Measurements from ENCODE around the gene MRPL12.

The MRPL12 gene

GRCh38 chr17:81696218-81696941 is 6.8 kb upstream of the MRPL12 start:
- Histone ChIP-seq H3K4me3 (ENCODE audit: low read depth, low read length) (no peak overlapping the region), H3K27ac (no peak overlapping the region), H3K4me1 (peaks cover 4% of the 10 kb centered on the region), H3K79me2 (peaks cover 32% of the 10 kb centered on the region), H3K9me3 (ENCODE audit: control insufficient read depth, low read length) (no peaks in the 10 kb centered on the region), H3K27me3 (ENCODE audit: control insufficient read depth, insufficient read depth, low read length) (no peaks in the 10 kb centered on the region), H2AFZ (no peak overlapping the region), H3K9ac (no peak overlapping the region), H3K4me2 (ENCODE audit: low read length) (no peak overlapping the region), H3K36me3 (ENCODE audit: control insufficient read depth, insufficient read depth, low read length) (no peaks in the 10 kb centered on the region)
- no peak for TF ChIP-seq CTCF (IDR thresholded peaks at IDR 0.05)

GRCh38 chr17:81697261-81698044 is 5.7 kb upstream of the MRPL12 start:
- H3K9me3 ChIP-seq (ENCODE audit: control insufficient read depth, low read length): no peaks in the 10 kb centered on the region
- H3K36me3 ChIP-seq (ENCODE audit: control insufficient read depth, insufficient read depth, low read length): no peaks in the 10 kb centered on the region
- TF ChIP-seq CTCF (IDR thresholded peaks at IDR 0.05): no peak
- no peak overlapping the region for H2AFZ ChIP-seq
- H3K79me2 ChIP-seq: peaks cover 29% of the 10 kb centered on the region
- H3K9ac ChIP-seq: no peak overlapping the region
- no peak overlapping the region for H3K4me2 ChIP-seq (ENCODE audit: low read length)
- no peak overlapping the region for H3K4me3 ChIP-seq (ENCODE audit: low read depth, low read length)
- H3K27ac ChIP-seq: no peak overlapping the region
- H3K4me1 ChIP-seq: peaks cover 4% of the 10 kb centered on the region
- H3K27me3 ChIP-seq (ENCODE audit: control insufficient read depth, insufficient read depth, low read length): no peaks in the 10 kb centered on the region

GRCh38 chr17:81700353-81701287 is 2.5 kb upstream of the MRPL12 start:
- H3K4me2 ChIP-seq (ENCODE audit: low read length): no peak overlapping the region
- H3K79me2 ChIP-seq: peaks cover 30% of the 10 kb centered on the region
- H3K27ac ChIP-seq: no peak overlapping the region
- no peak overlapping the region for H2AFZ ChIP-seq
- no peak overlapping the region for H3K4me3 ChIP-seq (ENCODE audit: low read depth, low read length)
- no peaks in the 10 kb centered on the region for H3K36me3 ChIP-seq (ENCODE audit: control insufficient read depth, insufficient read depth, low read length)
- H3K27me3 ChIP-seq (ENCODE audit: control insufficient read depth, insufficient read depth, low read length): no peaks in the 10 kb centered on the region
- TF ChIP-seq CTCF (IDR thresholded peaks at IDR 0.05): no peak
- H3K4me1 ChIP-seq: peaks cover 11% of the 10 kb centered on the region
- no peaks in the 10 kb centered on the region for H3K9me3 ChIP-seq (ENCODE audit: control insufficient read depth, low read length)
- no peak overlapping the region for H3K9ac ChIP-seq

- H3K79me2 ChIP-seq: peaks cover 30% of the 10 kb centered on the region
- H3K27ac ChIP-seq: no peak overlapping the region
- H3K4me2 ChIP-seq (ENCODE audit: low read length): peak overlapping the region; percentile 78
- no peak overlapping the region for H3K9ac ChIP-seq
- no peaks in the 10 kb centered on the region for H3K27me3 ChIP-seq (ENCODE audit: control insufficient read depth, insufficient read depth, low read length)
- H2AFZ ChIP-seq: no peak overlapping the region
- H3K36me3 ChIP-seq (ENCODE audit: control insufficient read depth, insufficient read depth, low read length): no peaks in the 10 kb centered on the region
- H3K9me3 ChIP-seq (ENCODE audit: control insufficient read depth, low read length): no peaks in the 10 kb centered on the region
- H3K4me3 ChIP-seq (ENCODE audit: low read depth, low read length): peak overlapping the region; percentile 94
- TF ChIP-seq CTCF (IDR thresholded peaks at IDR 0.05): no peak
- peaks cover 11% of the 10 kb centered on the region for H3K4me1 ChIP-seq
Measured at GRCh38 chr17:81701288-81702071, 1.7 kb upstream of the MRPL12 start.

Data from parathyroid adenoma (tissue), 2 donors.